Loucy (cell line): ENCODE measurements around the gene RMC1.

Experiments
- H2AFZ ChIP-seq: fragments of 200-600 bp; sonication (generic); 2 replicates; pipeline ENCODE4 v1.6.0; 2016; ENCODE audit warnings: antibody characterized with exemption, mild to moderate bottlenecking, low read length, moderate library complexity
- H3F3A ChIP-seq: fragments of 200-600 bp; 2 replicates; pipeline ENCODE4 v1.6.0; 2016; ENCODE audit warnings: antibody characterized with exemption, low read depth, mild to moderate bottlenecking
- H3K27me3 ChIP-seq: fragments of 200-600 bp; sonication (generic); 2 replicates; pipeline ENCODE4 v1.6.1; 2014; ENCODE audit warnings: low read length, mild to moderate bottlenecking; ENCODE audit not compliant: insufficient read depth, poor library complexity, severe bottlenecking
- H3K36me3 ChIP-seq: fragments of 200-600 bp; sonication (generic); 2 replicates; pipeline ENCODE4 v1.6.1; 2016; ENCODE audit warnings: low read length; ENCODE audit not compliant: insufficient read depth
- H3K4me1 ChIP-seq: fragments of 200-600 bp; sonication (generic); 2 replicates; pipeline ENCODE4 v1.5.1; 2014; ENCODE audit warnings: low read length, mild to moderate bottlenecking; ENCODE audit not compliant: insufficient read depth, poor library complexity, severe bottlenecking
- H3K4me2 ChIP-seq: fragments of 200-600 bp; sonication (generic); 2 replicates; pipeline ENCODE4 v1.6.0; 2014; ENCODE audit warnings: antibody characterized with exemption, low read length, low read depth, mild to moderate bottlenecking; ENCODE audit not compliant: poor library complexity, severe bottlenecking
- H3K4me3 ChIP-seq: fragments of 200-600 bp; sonication (generic); 2 replicates; pipeline ENCODE4 v1.5.1; 2014; ENCODE audit warnings: low read length, mild to moderate bottlenecking, mixed read lengths; ENCODE audit not compliant: poor library complexity, severe bottlenecking
- H3K79me2 ChIP-seq: fragments of 200-600 bp; sonication (generic); 2 replicates; pipeline ENCODE4 v1.6.1; 2014; ENCODE audit warnings: low read length; ENCODE audit not compliant: insufficient read depth
- H3K9ac ChIP-seq: fragments of 200-600 bp; sonication (generic); 2 replicates; pipeline ENCODE4 v1.6.0; 2014; ENCODE audit warnings: mild to moderate bottlenecking, low read depth, low read length, moderate library complexity; ENCODE audit not compliant: poor library complexity, severe bottlenecking
- H3K9me2 ChIP-seq: fragments of 200-600 bp; sonication (generic); replicated peaks from 2 replicates; pipeline ENCODE4 v1.6.1; 2016; ENCODE audit warnings: low read depth, low read length, mixed read lengths
- H3K9me3 ChIP-seq: fragments of 200-600 bp; sonication (generic); 2 replicates; pipeline ENCODE4 v1.6.1; 2014; ENCODE audit warnings: mild to moderate bottlenecking, antibody characterized with exemption, low read length, low read depth; ENCODE audit not compliant: insufficient read depth
- H4K20me1 ChIP-seq: fragments of 200-600 bp; sonication (generic); 2 replicates; pipeline ENCODE4 v1.6.0; 2014; ENCODE audit warnings: antibody characterized with exemption, low read length, mild to moderate bottlenecking; ENCODE audit not compliant: insufficient read depth, poor library complexity, severe bottlenecking
- EZH2phosphoT487 ChIP-seq: fragments of 200-600 bp; IDR thresholded peaks from 2 replicates; pipeline ENCODE4 v1.6.1; 2018; ENCODE audit warnings: antibody characterized with exemption, mild to moderate bottlenecking, moderate library complexity, borderline replicate concordance
- TF ChIP-seq, protein P1 (sequence below): fragments of 200-600 bp; sonication (generic); conservative IDR thresholded peaks from 2 replicates; pipeline ENCODE4 v1.5.1; 2014; ENCODE audit warnings: mild to moderate bottlenecking, antibody characterized with exemption, low read length

The RMC1 gene

DNA sequence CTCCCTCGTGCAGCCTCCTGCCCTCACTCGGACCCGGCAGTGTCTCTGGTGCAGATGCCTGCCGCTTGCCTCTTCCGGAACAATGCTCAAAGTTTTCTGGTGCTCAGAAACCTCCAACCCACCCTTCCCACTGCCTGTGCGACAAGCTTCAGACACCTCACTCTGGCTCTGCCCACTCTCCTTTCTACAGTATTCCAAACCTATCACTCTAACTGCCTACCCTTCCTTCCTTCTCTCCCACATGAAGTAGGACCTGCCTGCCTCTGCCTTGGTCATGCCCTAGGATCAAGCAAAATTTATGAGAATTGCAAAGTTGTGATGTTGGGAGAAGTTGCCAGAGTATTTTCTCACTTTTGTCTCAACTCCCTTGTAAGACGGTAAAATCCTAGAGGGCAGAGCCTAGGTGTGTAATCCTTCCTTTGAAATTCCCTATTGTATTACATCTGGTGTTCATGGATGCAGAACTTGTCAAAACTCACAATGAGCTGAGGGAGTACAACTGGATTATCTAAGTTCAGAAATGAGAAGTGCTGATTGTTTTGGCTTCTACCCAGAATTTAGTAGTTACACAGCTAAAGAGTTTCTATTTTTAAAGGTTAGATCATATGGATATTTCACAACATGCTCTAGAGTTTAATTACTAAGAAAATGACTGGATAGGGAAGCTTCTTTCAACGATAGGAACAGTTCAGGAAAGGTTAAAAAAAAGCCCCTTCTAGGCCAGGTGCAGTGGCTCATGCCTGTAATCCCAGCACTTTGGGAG is 75.8 kb downstream of the RMC1 start:
- no peak overlapping the region for H3K4me2 ChIP-seq

DNA sequence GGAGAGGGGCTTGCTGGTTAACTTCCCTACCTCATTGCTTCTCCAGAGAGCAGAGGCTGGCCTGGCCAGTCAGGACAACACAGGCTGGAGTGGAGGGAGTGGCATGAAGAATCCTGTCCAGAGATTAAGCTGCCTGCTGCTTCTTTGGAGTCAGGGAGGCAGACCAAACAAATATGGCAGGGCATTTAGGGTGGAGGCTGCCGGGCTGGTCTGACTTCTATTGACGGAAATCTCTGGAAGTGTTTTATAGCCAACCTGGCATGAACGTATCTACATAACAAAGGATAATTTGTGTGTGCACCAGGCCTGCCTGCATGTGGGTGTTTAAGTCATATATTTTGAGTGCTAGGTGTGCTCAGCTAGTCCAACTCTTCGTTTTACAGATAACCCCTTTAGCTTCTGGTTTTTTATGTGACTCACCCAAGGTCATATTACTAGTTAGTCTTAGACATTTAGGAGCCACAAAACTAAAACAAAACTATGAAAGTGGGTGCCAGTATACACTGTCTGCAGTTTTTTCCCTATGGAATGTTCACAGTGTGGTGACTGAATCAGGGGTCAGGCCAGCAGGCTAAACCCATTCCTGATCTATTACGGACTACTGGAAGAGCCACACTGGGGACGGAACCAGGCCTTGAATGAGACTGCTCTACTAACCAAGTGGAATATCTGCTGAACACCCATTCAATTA is 77.5 kb downstream of the RMC1 start:
- Histone ChIP-seq H3K9me3 (no peaks in the 10 kb centered on the region), H4K20me1 (peaks cover 17% of the 10 kb centered on the region), H3K4me3 (peak overlapping the region; percentile 8), H3K27me3 (no peaks in the 10 kb centered on the region), H3K9me2 (no peaks in the 10 kb centered on the region), H3K4me2 (peak overlapping the region; percentile 96), H3K36me3 (no peaks in the 10 kb centered on the region), H2AFZ (no peak overlapping the region), H3F3A (no peaks in the 10 kb centered on the region), H3K9ac (no peak overlapping the region), H3K4me1 (peaks cover 46% of the 10 kb centered on the region), H3K79me2 (peaks cover 67% of the 10 kb centered on the region)
- no peak for TF ChIP-seq EZH2phosphoT487
- TF ChIP-seq, protein P1, sequence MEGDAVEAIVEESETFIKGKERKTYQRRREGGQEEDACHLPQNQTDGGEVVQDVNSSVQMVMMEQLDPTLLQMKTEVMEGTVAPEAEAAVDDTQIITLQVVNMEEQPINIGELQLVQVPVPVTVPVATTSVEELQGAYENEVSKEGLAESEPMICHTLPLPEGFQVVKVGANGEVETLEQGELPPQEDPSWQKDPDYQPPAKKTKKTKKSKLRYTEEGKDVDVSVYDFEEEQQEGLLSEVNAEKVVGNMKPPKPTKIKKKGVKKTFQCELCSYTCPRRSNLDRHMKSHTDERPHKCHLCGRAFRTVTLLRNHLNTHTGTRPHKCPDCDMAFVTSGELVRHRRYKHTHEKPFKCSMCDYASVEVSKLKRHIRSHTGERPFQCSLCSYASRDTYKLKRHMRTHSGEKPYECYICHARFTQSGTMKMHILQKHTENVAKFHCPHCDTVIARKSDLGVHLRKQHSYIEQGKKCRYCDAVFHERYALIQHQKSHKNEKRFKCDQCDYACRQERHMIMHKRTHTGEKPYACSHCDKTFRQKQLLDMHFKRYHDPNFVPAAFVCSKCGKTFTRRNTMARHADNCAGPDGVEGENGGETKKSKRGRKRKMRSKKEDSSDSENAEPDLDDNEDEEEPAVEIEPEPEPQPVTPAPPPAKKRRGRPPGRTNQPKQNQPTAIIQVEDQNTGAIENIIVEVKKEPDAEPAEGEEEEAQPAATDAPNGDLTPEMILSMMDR, result no peak

More for the DNA sequence above, 75.8 kb downstream of the RMC1 start:
- Histone ChIP-seq H2AFZ (no peak overlapping the region), H3K79me2 (peaks cover 52% of the 10 kb centered on the region), H3K9ac (no peak overlapping the region), H4K20me1 (peaks cover 8% of the 10 kb centered on the region), H3K27me3 (no peaks in the 10 kb centered on the region), H3K36me3 (no peaks in the 10 kb centered on the region), H3K9me3 (no peaks in the 10 kb centered on the region), H3K4me3 (no peak overlapping the region), H3K9me2 (no peaks in the 10 kb centered on the region), H3K4me1 (peaks cover 52% of the 10 kb centered on the region), H3F3A (no peaks in the 10 kb centered on the region)
- no peak for TF ChIP-seq EZH2phosphoT487
- TF ChIP-seq, protein P1, result no peak
